Measurements from ENCODE around the gene CDC25B. TPM values are rescaled to one million over a fixed set of nuclear protein-coding genes. Genes with fewer than 3 reads are reported as not detected.
"Not testable (repeated sequence)": the region's sequence is repeated elsewhere in the genome, so short reads cannot be mapped to it uniquely, and the experiment has no call there.

CDC25B gene
- total RNA-seq, 1 donor = 23.5 TPM

DNA sequence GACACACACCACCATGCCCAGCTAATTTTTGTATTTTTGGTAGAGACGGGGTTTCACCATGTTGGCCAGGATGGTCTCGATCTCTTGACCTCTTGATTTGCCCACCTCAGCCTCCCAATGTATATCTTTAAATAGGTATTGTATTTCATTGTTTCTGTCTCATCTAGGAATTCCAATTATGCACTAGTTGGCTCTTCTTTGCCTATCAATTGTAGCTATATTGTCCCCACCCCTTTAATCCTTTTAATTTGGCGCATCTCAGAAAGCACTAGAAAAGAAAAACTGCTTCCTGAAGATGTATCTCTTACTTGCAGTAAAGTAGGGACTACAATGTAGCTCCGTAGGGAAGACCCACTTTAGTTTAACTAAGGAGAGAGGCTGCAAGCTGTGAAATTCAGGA is 40.0 kb downstream of the CDC25B start:
- Histone ChIP-seq H3K4me2 (ENCODE audit: insufficient read depth, low read length) (no peak overlapping the region), H2AFZ (ENCODE audit: low read length) (no peak overlapping the region)
- no peak for TF ChIP-seq CTCF (IDR thresholded peaks at IDR 0.05; ENCODE audit: extremely low read depth, low read depth, low read length)

GRCh38 chr20:3839328-3839727 is 43.2 kb downstream of the CDC25B start:
- Histone ChIP-seq H2AFZ (ENCODE audit: low read length) (no peak overlapping the region), H3K27me3 (ENCODE audit: insufficient read depth, low read length) (no peaks in the 10 kb centered on the region), H3K79me2 (ENCODE audit: insufficient read depth, low read length) (no peaks in the 10 kb centered on the region), H3K4me1 (ENCODE audit: insufficient read depth, low read length) (peaks cover 11% of the 10 kb centered on the region), H3K4me3 (ENCODE audit: insufficient read depth, low read length) (no peak overlapping the region), H3K4me2 (ENCODE audit: insufficient read depth, low read length) (no peak overlapping the region), H4K20me1 (ENCODE audit: insufficient read depth, low read length) (no peaks in the 10 kb centered on the region), H3K9me3 (ENCODE audit: low read depth, low read length) (no peaks in the 10 kb centered on the region), H3K27ac (ENCODE audit: low read depth, low read length) (no peak overlapping the region), H3K36me3 (ENCODE audit: insufficient read depth, low read length) (no peaks in the 10 kb centered on the region)
- DNase-seq (ENCODE audit: insufficient read length, low spot score, missing footprints) = peak; percentile 8
- TF ChIP-seq CTCF (IDR thresholded peaks at IDR 0.05; ENCODE audit: extremely low read depth, low read depth, low read length) = no peak

More for the DNA sequence above, 40.0 kb downstream of the CDC25B start:
- no peaks in the 10 kb centered on the region for H3K36me3 ChIP-seq (ENCODE audit: insufficient read depth, low read length)
- H3K4me1 ChIP-seq (ENCODE audit: insufficient read depth, low read length) = no peaks in the 10 kb centered on the region
- H3K9me3 ChIP-seq (ENCODE audit: low read depth, low read length) = no peaks in the 10 kb centered on the region
- no peaks in the 10 kb centered on the region for H4K20me1 ChIP-seq (ENCODE audit: insufficient read depth, low read length)
- no peak overlapping the region for H3K27ac ChIP-seq (ENCODE audit: low read depth, low read length)
- H3K4me3 ChIP-seq (ENCODE audit: insufficient read depth, low read length) = no peak overlapping the region
- no peak for DNase-seq (ENCODE audit: insufficient read length, low spot score, missing footprints)
- no peaks in the 10 kb centered on the region for H3K79me2 ChIP-seq (ENCODE audit: insufficient read depth, low read length)
- no peaks in the 10 kb centered on the region for H3K27me3 ChIP-seq (ENCODE audit: insufficient read depth, low read length)

DNA sequence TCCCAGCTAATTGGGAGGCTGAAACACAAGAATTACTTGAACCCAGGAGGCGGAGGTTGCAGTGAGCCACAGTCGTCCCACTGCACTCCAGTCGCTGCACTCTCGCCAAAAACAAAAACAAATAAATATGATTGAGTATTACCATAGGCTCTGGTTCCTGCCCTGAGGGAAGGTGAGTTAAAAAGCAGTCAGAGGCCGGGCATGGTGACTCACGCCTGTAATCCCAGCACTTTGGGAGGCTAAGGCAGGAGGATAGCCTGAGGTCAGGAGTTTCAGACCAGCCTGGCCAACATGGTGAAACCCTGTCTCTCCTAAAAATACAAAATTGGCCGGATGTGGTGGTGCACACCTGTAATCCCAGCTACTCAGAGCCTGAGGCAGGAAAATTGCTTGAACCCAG is 44.1 kb downstream of the CDC25B start:
- H3K4me2 ChIP-seq (ENCODE audit: insufficient read depth, low read length); H4K20me1 ChIP-seq (ENCODE audit: insufficient read depth, low read length); H3K36me3 ChIP-seq (ENCODE audit: insufficient read depth, low read length); H3K4me3 ChIP-seq (ENCODE audit: insufficient read depth, low read length); H3K9me3 ChIP-seq (ENCODE audit: low read depth, low read length); DNase-seq (ENCODE audit: insufficient read length, low spot score, missing footprints); H3K27me3 ChIP-seq (ENCODE audit: insufficient read depth, low read length); H3K79me2 ChIP-seq (ENCODE audit: insufficient read depth, low read length); H3K27ac ChIP-seq (ENCODE audit: low read depth, low read length); H2AFZ ChIP-seq (ENCODE audit: low read length): not testable (repeated sequence)
- H3K4me1 ChIP-seq (ENCODE audit: insufficient read depth, low read length) = peaks cover 11% of the 10 kb centered on the region

DNA sequence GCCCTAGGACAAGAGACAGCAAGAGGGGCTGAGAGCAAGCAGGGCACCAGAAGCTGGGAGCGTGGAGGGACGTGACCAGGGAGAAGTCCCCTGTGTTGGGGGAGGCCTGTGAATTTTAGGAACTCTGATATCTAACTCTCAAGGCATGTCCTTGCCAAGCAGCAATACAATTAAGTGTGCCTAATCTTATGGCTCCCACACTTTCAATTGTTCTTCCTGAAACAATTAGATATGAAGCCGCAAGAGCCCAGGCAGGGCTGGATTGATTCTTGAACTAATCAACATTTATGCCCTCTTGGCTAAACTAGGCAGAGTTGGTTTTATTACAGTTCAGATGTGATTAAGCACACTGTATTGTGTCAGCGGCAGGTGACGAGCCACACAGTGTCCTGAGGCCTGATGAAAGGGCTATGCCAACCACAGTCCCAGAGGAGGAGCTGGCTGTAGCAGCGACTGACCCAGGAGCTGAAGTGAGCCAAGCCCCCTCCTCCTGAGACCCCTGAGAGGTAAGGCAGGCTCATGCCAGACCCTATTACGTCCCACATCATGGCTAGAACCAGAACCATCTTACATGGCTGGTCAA is 46.3 kb downstream of the CDC25B start:
- peak overlapping the region; percentile 11 for H2AFZ ChIP-seq (ENCODE audit: low read length)
- no peaks in the 10 kb centered on the region for H3K36me3 ChIP-seq (ENCODE audit: insufficient read depth, low read length)
- DNase-seq (ENCODE audit: insufficient read length, low spot score, missing footprints) = peak; percentile 13
- no peaks in the 10 kb centered on the region for H3K27me3 ChIP-seq (ENCODE audit: insufficient read depth, low read length)
- no peak for TF ChIP-seq CTCF (IDR thresholded peaks at IDR 0.05; ENCODE audit: extremely low read depth, low read depth, low read length)
- no peak overlapping the region for H3K4me2 ChIP-seq (ENCODE audit: insufficient read depth, low read length)
- H3K9me3 ChIP-seq (ENCODE audit: low read depth, low read length) = no peaks in the 10 kb centered on the region
- no peak overlapping the region for H3K4me3 ChIP-seq (ENCODE audit: insufficient read depth, low read length)
- peaks cover 3% of the 10 kb centered on the region for H4K20me1 ChIP-seq (ENCODE audit: insufficient read depth, low read length)
- peaks cover 17% of the 10 kb centered on the region for H3K4me1 ChIP-seq (ENCODE audit: insufficient read depth, low read length)
- peaks cover 15% of the 10 kb centered on the region for H3K79me2 ChIP-seq (ENCODE audit: insufficient read depth, low read length)
- peak overlapping the region; percentile 70 for H3K27ac ChIP-seq (ENCODE audit: low read depth, low read length)

Data from osteoblast (primary cell).